HG03457 (cell line): ENCODE measurements around the gene RBM38.

Experiments
- ATAC-seq: cut with Tn5 transposase; IDR thresholded peaks from one replicate; pipeline ENCODE4 v1.9.1; 2021; ENCODE audit warnings: moderate number of reproducible peaks; ENCODE audit not compliant: unreplicated experiment

RBM38 gene

DNA sequence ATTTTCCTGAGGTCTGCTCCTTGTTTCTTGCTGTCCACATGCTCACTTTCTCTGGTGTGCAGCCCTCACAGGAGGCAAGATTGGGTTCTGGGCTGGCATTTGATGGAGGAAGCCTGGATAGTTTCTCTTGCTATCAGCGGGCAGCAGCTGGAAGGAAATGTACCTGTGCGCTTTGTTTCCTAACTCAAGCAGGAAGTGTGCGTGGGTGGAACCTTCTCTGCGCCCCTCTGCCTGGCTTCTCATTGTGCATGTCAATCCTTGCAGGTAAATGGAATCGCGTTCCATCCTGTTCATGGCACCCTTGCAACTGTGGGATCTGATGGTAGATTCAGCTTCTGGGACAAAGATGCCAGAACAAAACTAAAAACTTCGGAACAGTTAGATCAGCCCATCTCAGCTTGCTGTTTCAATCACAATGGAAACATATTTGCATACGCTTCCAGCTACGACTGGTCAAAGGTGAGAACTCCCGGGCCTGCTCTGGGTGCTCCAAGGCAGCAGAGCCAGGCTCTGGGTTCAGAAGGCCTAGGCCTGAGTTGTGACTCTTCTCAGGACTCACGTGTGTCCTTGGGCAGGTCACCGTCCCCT is 16.8 kb upstream of the RBM38 start:
- no peak for ATAC-seq

GRCh38 chr20:57374931-57375651 is 16.1 kb upstream of the RBM38 start:
- ATAC-seq = no peak

- no peak for ATAC-seq
Observed at GRCh38 chr20:57375652-57376230, 15.5 kb upstream of the RBM38 start.

GRCh38 chr20:57377350-57377749 is 13.8 kb upstream of the RBM38 start:
- ATAC-seq = no peak

DNA sequence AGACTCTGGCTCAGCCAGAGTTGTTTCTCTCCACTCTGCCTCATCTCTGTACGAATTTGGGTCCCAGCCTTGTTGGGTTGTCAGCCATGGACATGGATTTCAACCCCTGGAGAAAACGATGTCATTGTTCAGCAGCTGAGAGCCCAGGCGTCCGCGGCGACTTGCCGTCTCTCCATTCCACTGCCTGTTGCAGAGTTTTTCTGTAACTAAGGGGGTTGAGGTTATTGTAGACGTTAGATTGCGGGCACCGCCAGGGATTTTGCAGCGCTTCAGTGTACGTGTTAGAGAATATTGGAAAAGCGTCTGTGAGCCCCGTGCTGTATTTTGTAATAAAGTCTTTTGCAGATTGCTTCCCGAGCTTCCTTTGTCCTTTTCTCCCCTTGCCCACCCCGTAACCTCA is 13.1 kb upstream of the RBM38 start:
- no peak for ATAC-seq

DNA sequence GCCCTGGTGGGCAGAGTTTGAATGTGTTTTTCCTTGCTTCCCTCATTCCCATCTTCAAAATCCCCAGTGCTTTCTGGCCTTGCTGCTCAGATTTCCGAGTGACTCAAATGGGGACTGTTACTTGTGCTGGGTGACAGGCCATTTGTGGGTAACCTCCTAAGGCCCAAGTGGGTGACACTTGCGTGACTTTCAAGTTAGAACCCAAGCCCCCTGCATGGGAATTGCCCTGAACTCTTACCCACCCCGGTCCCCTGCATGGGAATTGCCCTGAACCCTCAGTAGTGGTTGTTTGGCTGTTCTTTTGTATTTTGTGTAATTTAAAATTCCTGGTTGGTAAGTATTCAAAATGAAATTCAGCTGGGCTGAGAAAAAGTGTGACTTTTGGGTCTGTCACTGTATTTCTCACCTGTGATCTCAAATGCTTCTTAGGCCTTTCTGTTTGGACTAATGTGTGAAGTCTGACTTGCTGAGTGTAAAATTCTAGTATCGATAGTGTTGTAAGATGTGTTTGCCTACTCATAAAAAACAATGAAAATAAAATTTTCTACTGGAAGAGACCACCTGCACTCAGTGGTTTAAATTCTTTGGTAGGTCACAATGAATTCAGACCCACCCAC is 12.4 kb upstream of the RBM38 start:
- no peak for ATAC-seq

DNA sequence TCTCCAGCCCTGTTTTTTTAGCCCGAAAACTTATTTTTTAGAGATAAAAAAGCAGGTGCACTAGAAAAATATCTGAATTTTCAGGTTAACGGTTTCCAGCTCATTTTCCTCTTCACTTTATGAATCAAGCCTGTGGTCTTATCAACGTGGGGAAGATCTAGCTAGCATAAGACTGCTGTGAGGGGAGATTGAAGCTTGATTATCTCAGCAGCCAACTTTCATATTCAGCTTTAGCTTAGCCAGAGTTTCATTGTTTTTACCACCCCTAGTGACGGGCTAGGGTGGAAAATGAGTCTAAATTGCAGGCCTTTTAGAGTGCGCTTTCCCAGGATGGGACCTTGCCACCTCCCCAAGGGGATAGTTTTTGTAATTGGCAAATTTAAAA is 11.9 kb upstream of the RBM38 start:
- ATAC-seq = no peak

- ATAC-seq = no peak
Observed at GRCh38 chr20:57380081-57380750, 11.0 kb upstream of the RBM38 start.

- no peak for ATAC-seq
Observed at GRCh38 chr20:57381596-57382503, 9.3 kb upstream of the RBM38 start.

- no peak for ATAC-seq
Observed at GRCh38 chr20:57382516-57382915, 8.7 kb upstream of the RBM38 start.

GRCh38 chr20:57383447-57384347 is 7.5 kb upstream of the RBM38 start:
- ATAC-seq = no peak

DNA sequence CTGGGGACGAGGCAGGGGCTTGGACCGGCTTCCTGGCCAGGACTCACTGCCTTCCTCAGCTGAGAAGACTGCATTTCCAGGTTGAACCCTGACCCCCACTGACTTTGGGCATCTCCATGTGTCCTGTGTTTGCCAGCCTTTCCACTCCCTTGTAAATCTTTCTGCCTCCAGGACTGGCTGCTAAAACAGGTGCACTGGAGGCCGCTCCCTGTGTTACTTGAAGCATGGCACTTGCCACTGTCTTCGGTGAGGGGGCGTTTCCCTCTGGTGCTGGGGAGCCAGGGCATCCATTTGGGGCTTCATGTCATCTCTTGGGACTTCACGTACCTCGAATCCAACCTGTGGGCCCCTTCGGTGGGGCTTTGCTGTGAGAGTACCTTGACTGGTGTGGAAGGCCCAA is 6.7 kb upstream of the RBM38 start:
- no peak for ATAC-seq

DNA sequence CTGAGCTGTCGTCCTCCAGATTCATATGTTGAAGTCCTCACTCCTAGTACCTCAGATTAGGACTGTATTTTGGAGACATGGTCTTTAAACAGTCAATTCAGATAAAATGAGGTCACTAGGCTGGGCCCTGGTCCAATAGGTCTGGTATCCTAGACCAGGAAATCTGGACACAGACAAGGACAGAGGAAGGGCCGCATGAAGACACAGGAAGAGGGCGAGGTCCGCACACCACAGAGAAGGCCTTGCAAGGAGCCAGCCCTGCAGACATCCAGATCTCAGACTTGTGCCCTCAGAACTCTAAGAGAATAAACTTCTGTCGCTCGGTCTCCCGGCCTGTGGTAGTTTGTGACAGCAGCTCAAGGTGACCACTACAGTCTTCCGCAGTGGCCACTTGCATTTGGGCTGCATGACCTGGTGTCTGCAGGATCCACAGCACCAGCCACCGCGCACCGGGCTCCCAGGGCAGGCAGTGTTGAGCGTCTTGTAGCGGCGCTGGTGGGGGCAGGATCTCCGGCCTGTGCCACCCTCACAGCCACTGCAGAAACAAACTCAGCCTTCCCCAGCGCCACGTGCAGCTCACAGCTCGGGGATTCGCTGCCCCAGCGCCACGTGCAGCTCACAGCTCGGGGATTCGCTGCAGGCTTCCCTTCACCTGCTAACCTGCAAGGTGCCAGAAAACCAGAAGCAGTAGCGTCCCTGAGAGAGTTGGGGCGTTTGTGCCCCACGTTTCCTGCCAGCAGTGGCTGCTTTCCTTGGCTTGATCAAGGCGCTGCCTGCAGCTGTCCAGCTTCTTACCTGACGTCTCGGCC is 6.0 kb upstream of the RBM38 start:
- no peak for ATAC-seq

- no peak for ATAC-seq
Observed at GRCh38 chr20:57385940-57386339, 5.3 kb upstream of the RBM38 start.

GRCh38 chr20:57386762-57387161 is 4.4 kb upstream of the RBM38 start:
- no peak for ATAC-seq

- no peak for ATAC-seq
Observed at GRCh38 chr20:57387463-57387862, 3.7 kb upstream of the RBM38 start.

GRCh38 chr20:57387945-57388371 is 3.2 kb upstream of the RBM38 start:
- ATAC-seq = no peak

GRCh38 chr20:57388953-57389694 is 2.1 kb upstream of the RBM38 start:
- ATAC-seq = no peak
